Spleen (tissue), 7 donors: ENCODE data around the gene PLXNC1.

Source experiments
- CTCF ChIP-seq, 11 experiments: fragments of 200-600 bp in 7 of 11; fragments of 450-650 bp in 4 of 11; sonication (generic) in 4 of 11; IDR thresholded peaks in 8 of 11; conservative IDR thresholded peaks in 3 of 11; 1 replicate in 7 of 11; 2 replicates in 4 of 11; pipeline versions ENCODE4 v1.4.0 to v1.8.0; 2016 to 2021; ENCODE audit warnings: antibody characterized with exemption in 11 of 11, inconsistent platforms in 4 of 11, mild to moderate bottlenecking in 1 of 11
- POLR2A ChIP-seq, 3 donors: fragments of 450-650 bp; IDR thresholded peaks; one replicate each; pipeline ENCODE4 v1.5.1; 2017; ENCODE audit warnings: antibody characterized with exemption in 3 of 3, mild to moderate bottlenecking in 1 of 3
- donor health status: DM: no; HTN: no; CAD: no; lungs with moderate emphysema.
- donor health status: DM: no; HTN: no; CAD: no.
- donor health status: DM: no; HTN: no; CAD: no.

- TF ChIP-seq CTCF (IDR thresholded peaks at IDR 0.05 in 8 of 11, conservative IDR thresholded peaks at IDR 0.05 in 3 of 11): no peak
- no peak for TF ChIP-seq POLR2A (IDR thresholded peaks at IDR 0.05)
These were observed 113.4 kb downstream of the PLXNC1 start for GRCh38 chr12:94261786-94262185.
